ENCODE measurements around the gene LMNB1. TPM values are rescaled to one million over a fixed set of nuclear protein-coding genes. Genes with fewer than 3 reads are reported as not detected.
"Not testable (repeated sequence)": the region's sequence is repeated elsewhere in the genome, so short reads cannot be mapped to it uniquely, and the experiment has no call there.

LMNB1 gene, protein sequence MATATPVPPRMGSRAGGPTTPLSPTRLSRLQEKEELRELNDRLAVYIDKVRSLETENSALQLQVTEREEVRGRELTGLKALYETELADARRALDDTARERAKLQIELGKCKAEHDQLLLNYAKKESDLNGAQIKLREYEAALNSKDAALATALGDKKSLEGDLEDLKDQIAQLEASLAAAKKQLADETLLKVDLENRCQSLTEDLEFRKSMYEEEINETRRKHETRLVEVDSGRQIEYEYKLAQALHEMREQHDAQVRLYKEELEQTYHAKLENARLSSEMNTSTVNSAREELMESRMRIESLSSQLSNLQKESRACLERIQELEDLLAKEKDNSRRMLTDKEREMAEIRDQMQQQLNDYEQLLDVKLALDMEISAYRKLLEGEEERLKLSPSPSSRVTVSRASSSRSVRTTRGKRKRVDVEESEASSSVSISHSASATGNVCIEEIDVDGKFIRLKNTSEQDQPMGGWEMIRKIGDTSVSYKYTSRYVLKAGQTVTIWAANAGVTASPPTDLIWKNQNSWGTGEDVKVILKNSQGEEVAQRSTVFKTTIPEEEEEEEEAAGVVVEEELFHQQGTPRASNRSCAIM
- total RNA-seq = 10 to 100 TPM; 11.1 to 18.5 (median 15.9) TPM

DNA sequence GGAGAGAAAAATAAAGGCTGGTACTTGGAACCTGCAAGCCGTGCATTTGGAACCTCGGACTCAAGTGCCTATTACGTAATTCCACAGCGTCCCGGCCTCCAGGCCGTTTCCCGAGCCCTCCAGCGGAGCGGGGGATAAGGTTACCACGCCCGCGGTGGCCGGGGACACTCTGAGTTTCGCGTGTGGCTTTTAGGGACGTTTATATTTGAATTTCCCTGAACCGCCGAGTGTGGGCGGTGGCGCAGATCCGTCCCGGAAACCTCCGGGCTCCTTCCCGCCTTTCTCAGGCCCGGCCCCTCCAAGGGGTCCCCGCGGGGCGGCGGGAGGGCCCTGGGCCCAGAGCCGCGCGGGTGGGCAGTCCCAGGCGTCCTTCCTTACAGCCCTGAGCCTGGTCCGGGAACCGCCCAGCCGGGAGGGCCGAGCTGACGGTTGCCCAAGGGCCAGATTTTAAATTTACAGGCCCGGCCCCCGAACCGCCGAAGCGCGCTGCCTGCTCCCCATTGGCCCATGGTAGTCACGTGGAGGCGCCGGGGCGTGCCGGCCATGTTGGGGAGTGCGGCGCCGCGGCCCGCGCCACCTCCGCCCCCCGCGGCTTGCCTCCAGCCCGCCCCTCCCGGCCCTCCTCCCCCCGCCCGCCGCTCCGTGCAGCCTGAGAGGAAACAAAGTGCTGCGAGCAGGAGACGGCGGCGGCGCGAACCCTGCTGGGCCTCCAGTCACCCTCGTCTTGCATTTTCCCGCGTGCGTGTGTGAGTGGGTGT, at the start of gene LMNB1:
TSS of gene LMNB1 (plus strand) at position 638 of the 758 bp plus-strand sequence. CDS start 373 bp downstream, outside the sequence.
- peak in 2 of 4 donors; percentile 13 to 72 for TF ChIP-seq EP300 (IDR thresholded peaks at IDR 0.05)
- TF ChIP-seq POLR2A (IDR thresholded peaks at IDR 0.05) = peak in 3 of 4 donors; percentile 20 to 68 (median 46)
- TF ChIP-seq, protein P1, sequence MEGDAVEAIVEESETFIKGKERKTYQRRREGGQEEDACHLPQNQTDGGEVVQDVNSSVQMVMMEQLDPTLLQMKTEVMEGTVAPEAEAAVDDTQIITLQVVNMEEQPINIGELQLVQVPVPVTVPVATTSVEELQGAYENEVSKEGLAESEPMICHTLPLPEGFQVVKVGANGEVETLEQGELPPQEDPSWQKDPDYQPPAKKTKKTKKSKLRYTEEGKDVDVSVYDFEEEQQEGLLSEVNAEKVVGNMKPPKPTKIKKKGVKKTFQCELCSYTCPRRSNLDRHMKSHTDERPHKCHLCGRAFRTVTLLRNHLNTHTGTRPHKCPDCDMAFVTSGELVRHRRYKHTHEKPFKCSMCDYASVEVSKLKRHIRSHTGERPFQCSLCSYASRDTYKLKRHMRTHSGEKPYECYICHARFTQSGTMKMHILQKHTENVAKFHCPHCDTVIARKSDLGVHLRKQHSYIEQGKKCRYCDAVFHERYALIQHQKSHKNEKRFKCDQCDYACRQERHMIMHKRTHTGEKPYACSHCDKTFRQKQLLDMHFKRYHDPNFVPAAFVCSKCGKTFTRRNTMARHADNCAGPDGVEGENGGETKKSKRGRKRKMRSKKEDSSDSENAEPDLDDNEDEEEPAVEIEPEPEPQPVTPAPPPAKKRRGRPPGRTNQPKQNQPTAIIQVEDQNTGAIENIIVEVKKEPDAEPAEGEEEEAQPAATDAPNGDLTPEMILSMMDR (IDR thresholded peaks at IDR 0.05) = peak in 4 of 6 experiments; percentile 14 to 30 (median 22)
- peak; percentile 54 to 59 for TF ChIP-seq POLR2AphosphoS5 (IDR thresholded peaks at IDR 0.05)
- Histone ChIP-seq H3K4me3 (peak within 1 kb of the TSS; percentile 62 to 91 (median 70)), H3K27ac (peak within 1 kb of the TSS; percentile 90 to 96 (median 94)), H3K27me3 (no peaks in the 10 kb centered on the region), H3K9me3 (no peaks in the 10 kb centered on the region), H3K36me3 (no peaks in the 10 kb centered on the region), H3K4me1 (peaks cover 13 to 30% (median 15%) of the 10 kb centered on the region in 4 donors)
- WGBS, 2 donors = 0 to 1% methylated on average over 33 to 38 of the region's 74 CpGs
- peak; percentile 96 to 99 for DNase-seq
- peak; percentile 96 to 97 for ATAC-seq (ENCODE audit: low FRiP score in 2 of 2)

DNA sequence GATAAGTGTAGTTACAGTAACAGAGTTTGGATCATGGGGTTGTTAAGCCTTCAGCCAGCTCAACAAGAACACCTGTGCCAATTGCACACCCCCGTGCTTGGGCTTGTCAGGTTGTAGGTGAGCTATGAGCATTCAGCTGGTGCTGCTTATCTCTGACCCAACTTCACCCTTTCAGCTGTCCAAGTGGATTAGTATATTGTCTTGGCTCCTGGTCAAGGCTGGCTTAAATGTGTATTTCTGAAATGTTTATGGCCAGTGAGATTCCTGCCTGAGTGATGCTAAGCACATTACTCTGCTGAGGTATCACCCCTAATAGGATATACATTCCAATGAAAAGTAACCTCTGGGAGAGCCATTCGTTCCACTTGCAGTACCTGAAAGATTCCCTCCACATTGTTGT, 44.2 kb upstream of the LMNB1 start:
- WGBS, 2 donors = 24 to 46% methylated on average over 2 of the region's 2 CpGs
- Histone ChIP-seq H3K27ac (no peak overlapping the region), H3K27me3 (no peaks in the 10 kb centered on the region), H3K4me3 (no peak overlapping the region), H3K4me1 (no peaks in the 10 kb centered on the region), H3K36me3 (no peaks in the 10 kb centered on the region), H3K9me3 (no peaks in the 10 kb centered on the region)
- no peak for ATAC-seq (ENCODE audit: low FRiP score in 2 of 2)
- no peak for DNase-seq
- TF ChIP-seq POLR2AphosphoS5 (IDR thresholded peaks at IDR 0.05) (no peak), POLR2A (IDR thresholded peaks at IDR 0.05) (no peak), EP300 (IDR thresholded peaks at IDR 0.05) (no peak)
- TF ChIP-seq, protein P1 (IDR thresholded peaks at IDR 0.05) = no peak

DNA sequence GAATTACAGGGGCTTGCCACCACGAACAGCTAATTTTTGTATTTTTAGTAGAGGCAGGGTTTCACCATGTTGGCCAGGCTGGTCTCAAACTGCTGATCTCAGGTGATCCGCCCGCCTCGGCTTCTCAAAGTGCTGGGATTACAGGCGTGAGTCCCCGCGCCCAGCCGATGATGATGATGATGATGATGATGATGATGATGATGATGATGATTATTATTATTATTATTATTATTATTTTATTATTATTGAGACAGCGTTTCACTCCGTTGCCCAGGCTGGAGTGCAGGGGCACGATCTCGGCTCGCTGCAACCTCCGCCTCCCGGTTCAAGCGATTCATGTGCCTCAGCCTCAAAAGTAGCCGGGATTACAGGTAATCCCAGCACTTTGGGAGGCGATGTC, 42.4 kb upstream of the LMNB1 start:
- ATAC-seq (ENCODE audit: low FRiP score in 2 of 2); H3K4me1 ChIP-seq; H3K27me3 ChIP-seq; H3K4me3 ChIP-seq; H3K36me3 ChIP-seq; DNase-seq; H3K27ac ChIP-seq; H3K9me3 ChIP-seq: not testable (repeated sequence)
- 94 to 95% methylated on average over 18 of the region's 18 CpGs for WGBS, 2 donors

DNA sequence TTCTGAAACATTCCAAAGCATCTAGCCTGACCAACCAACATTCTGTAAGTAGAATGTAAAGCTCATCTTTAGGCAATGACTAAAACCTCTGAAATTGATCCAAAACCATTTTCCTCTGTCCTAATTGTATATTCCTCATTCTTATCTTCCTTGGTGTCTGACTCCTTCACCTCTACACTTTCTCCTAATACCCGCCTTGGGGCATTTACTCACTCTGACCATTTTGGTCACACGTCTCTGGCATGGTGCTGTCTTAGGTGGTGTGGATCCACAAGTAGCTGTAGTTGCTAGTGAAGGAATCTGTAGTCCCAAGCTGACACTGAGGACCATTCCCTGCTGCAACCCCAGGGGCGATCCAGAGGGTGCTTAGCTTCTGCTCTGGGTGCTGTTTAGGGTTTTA, 40.8 kb upstream of the LMNB1 start:
- no peaks in the 10 kb centered on the region for H3K9me3 ChIP-seq
- H3K4me1 ChIP-seq = no peaks in the 10 kb centered on the region
- TF ChIP-seq EP300 (IDR thresholded peaks at IDR 0.05) = no peak
- TF ChIP-seq, protein P1 (IDR thresholded peaks at IDR 0.05) = no peak
- TF ChIP-seq POLR2AphosphoS5 (IDR thresholded peaks at IDR 0.05) = no peak
- no peak for TF ChIP-seq POLR2A (IDR thresholded peaks at IDR 0.05)
- WGBS, 2 donors = 86 to 89% methylated on average over 3 of the region's 3 CpGs
- no peaks in the 10 kb centered on the region for H3K36me3 ChIP-seq
- DNase-seq (no peak), ATAC-seq (ENCODE audit: low FRiP score in 2 of 2) (no peak)
- no peak overlapping the region for H3K27ac ChIP-seq
- no peak overlapping the region for H3K4me3 ChIP-seq
- no peaks in the 10 kb centered on the region for H3K27me3 ChIP-seq

- 89 to 94% methylated on average over 9 of the region's 9 CpGs for WGBS, 2 donors
- H3K27me3 ChIP-seq = no peaks in the 10 kb centered on the region
- H3K27ac ChIP-seq = no peak overlapping the region
- TF ChIP-seq POLR2AphosphoS5 (IDR thresholded peaks at IDR 0.05) = no peak
- no peak for TF ChIP-seq EP300 (IDR thresholded peaks at IDR 0.05)
- TF ChIP-seq, protein P1 (IDR thresholded peaks at IDR 0.05) = no peak
- no peak for TF ChIP-seq POLR2A (IDR thresholded peaks at IDR 0.05)
- H3K36me3 ChIP-seq = no peaks in the 10 kb centered on the region
- no peaks in the 10 kb centered on the region for H3K4me1 ChIP-seq
- no peak for ATAC-seq (ENCODE audit: low FRiP score in 2 of 2)
- no peak for DNase-seq
- no peaks in the 10 kb centered on the region for H3K9me3 ChIP-seq
- no peak overlapping the region for H3K4me3 ChIP-seq
These were observed 35.6 kb upstream of the LMNB1 start for GRCh38 chr5:126741361-126741760.

Measured in upper lobe of left lung (tissue), 6 donors.